HUES48 (cell line): ENCODE measurements around the gene TDRD9.

Experiments used
- H3K27ac ChIP-seq: one replicate; pipeline ENCODE4 v1.7.0; 2013; ENCODE audit warnings: low read depth, low read length, inconsistent platforms
- H3K27me3 ChIP-seq: 2 replicates; pipeline ENCODE4 v1.6.1; 2013; ENCODE audit warnings: mild to moderate bottlenecking, low read length; ENCODE audit not compliant: control insufficient read depth, insufficient read depth
- H3K36me3 ChIP-seq: 2 replicates; pipeline ENCODE4 v1.6.1; 2013; ENCODE audit warnings: low read length; ENCODE audit not compliant: control insufficient read depth, insufficient read depth
- H3K4me1 ChIP-seq: 2 replicates; pipeline ENCODE4 v1.6.1; 2013; ENCODE audit warnings: mild to moderate bottlenecking, low read length; ENCODE audit not compliant: control insufficient read depth, insufficient read depth
- H3K4me3 ChIP-seq: 2 replicates; pipeline ENCODE4 v1.5.1; 2013; ENCODE audit warnings: mild to moderate bottlenecking, low read depth, low read length
- H3K9ac ChIP-seq: 2 replicates; pipeline ENCODE4 v1.6.1; 2013; ENCODE audit warnings: mild to moderate bottlenecking, low read depth, low read length, moderate library complexity
- H3K9me3 ChIP-seq: 2 replicates; pipeline ENCODE4 v1.6.1; 2013; ENCODE audit warnings: low read length; ENCODE audit not compliant: control insufficient read depth, insufficient read depth

The TDRD9 gene

GRCh38 chr14:104049576-104050240, 121.5 kb downstream of the TDRD9 start:
- Histone ChIP-seq H3K4me1 (no peaks in the 10 kb centered on the region), H3K4me3 (no peak overlapping the region), H3K9me3 (no peaks in the 10 kb centered on the region), H3K9ac (no peak overlapping the region), H3K36me3 (no peaks in the 10 kb centered on the region), H3K27ac (no peak overlapping the region), H3K27me3 (no peaks in the 10 kb centered on the region)

GRCh38 chr14:104051092-104051813, 123.0 kb downstream of the TDRD9 start:
- Histone ChIP-seq H3K4me1 (no peaks in the 10 kb centered on the region), H3K27me3 (no peaks in the 10 kb centered on the region), H3K9me3 (no peaks in the 10 kb centered on the region), H3K9ac (no peak overlapping the region), H3K27ac (no peak overlapping the region), H3K4me3 (no peak overlapping the region), H3K36me3 (no peaks in the 10 kb centered on the region)

- H3K4me1 ChIP-seq: no peaks in the 10 kb centered on the region
- no peak overlapping the region for H3K4me3 ChIP-seq
- H3K9me3 ChIP-seq: no peaks in the 10 kb centered on the region
- no peaks in the 10 kb centered on the region for H3K27me3 ChIP-seq
- H3K9ac ChIP-seq: no peak overlapping the region
- no peak overlapping the region for H3K27ac ChIP-seq
- no peaks in the 10 kb centered on the region for H3K36me3 ChIP-seq
Observed at GRCh38 chr14:104054222-104054905, 126.1 kb downstream of the TDRD9 start.

GRCh38 chr14:104062281-104062680, 134.0 kb downstream of the TDRD9 start:
- Histone ChIP-seq H3K27me3 (no peaks in the 10 kb centered on the region; the same call in 1 of the 2 replicates), H3K36me3 (no peaks in the 10 kb centered on the region), H3K27ac (no peak overlapping the region), H3K9me3 (peaks cover 14% of the 10 kb centered on the region), H3K9ac (no peak overlapping the region), H3K4me3 (no peak overlapping the region), H3K4me1 (no peaks in the 10 kb centered on the region)

- Histone ChIP-seq H3K27ac (no peak overlapping the region), H3K4me3 (no peak overlapping the region), H3K36me3 (no peaks in the 10 kb centered on the region)
Observed at GRCh38 chr14:104064003-104064402, 135.7 kb downstream of the TDRD9 start.

GRCh38 chr14:104066279-104066678, 138.0 kb downstream of the TDRD9 start:
- peaks cover 17% of the 10 kb centered on the region for H3K9me3 ChIP-seq
- H3K36me3 ChIP-seq: no peaks in the 10 kb centered on the region
- H3K27me3 ChIP-seq: no peaks in the 10 kb centered on the region
- no peak overlapping the region for H3K9ac ChIP-seq
- H3K4me3 ChIP-seq: no peak overlapping the region
- H3K4me1 ChIP-seq: no peaks in the 10 kb centered on the region
- no peak overlapping the region for H3K27ac ChIP-seq

More at GRCh38 chr14:104064003-104064402, 135.7 kb downstream of the TDRD9 start:
- Histone ChIP-seq H3K9me3 (peaks cover 17% of the 10 kb centered on the region), H3K4me1 (no peaks in the 10 kb centered on the region), H3K9ac (no peak overlapping the region), H3K27me3 (no peaks in the 10 kb centered on the region; the same call in 1 of the 2 replicates)

GRCh38 chr14:104066719-104067295, 138.6 kb downstream of the TDRD9 start:
- Histone ChIP-seq H3K36me3 (no peaks in the 10 kb centered on the region), H3K27me3 (no peaks in the 10 kb centered on the region), H3K4me3 (no peak overlapping the region), H3K4me1 (no peaks in the 10 kb centered on the region), H3K9me3 (peaks cover 17% of the 10 kb centered on the region), H3K9ac (no peak overlapping the region), H3K27ac (no peak overlapping the region)

- no peaks in the 10 kb centered on the region for H3K27me3 ChIP-seq
- no peak overlapping the region for H3K4me3 ChIP-seq
- no peak overlapping the region for H3K27ac ChIP-seq
- H3K9me3 ChIP-seq: peaks cover 33% of the 10 kb centered on the region
- no peaks in the 10 kb centered on the region for H3K36me3 ChIP-seq
- H3K9ac ChIP-seq: no peak overlapping the region
- H3K4me1 ChIP-seq: no peaks in the 10 kb centered on the region
Observed at GRCh38 chr14:104069541-104069940, 141.3 kb downstream of the TDRD9 start.

GRCh38 chr14:104072586-104072985, 144.3 kb downstream of the TDRD9 start:
- Histone ChIP-seq H3K36me3 (no peaks in the 10 kb centered on the region), H3K4me3 (no peak overlapping the region), H3K9me3 (peaks cover 16% of the 10 kb centered on the region), H3K27ac (no peak overlapping the region), H3K9ac (no peak overlapping the region), H3K27me3 (no peaks in the 10 kb centered on the region), H3K4me1 (no peaks in the 10 kb centered on the region)

GRCh38 chr14:104073764-104074163, 145.5 kb downstream of the TDRD9 start:
- H3K9ac ChIP-seq: no peak overlapping the region
- H3K27ac ChIP-seq: no peak overlapping the region
- no peak overlapping the region for H3K4me3 ChIP-seq
- no peaks in the 10 kb centered on the region for H3K4me1 ChIP-seq
- no peaks in the 10 kb centered on the region for H3K36me3 ChIP-seq
- H3K27me3 ChIP-seq: no peaks in the 10 kb centered on the region
- H3K9me3 ChIP-seq: peaks cover 16% of the 10 kb centered on the region
